IPS-15b (cell line): ENCODE results near the gene BRINP1.
A peak's percentile ranks its signal among the peaks of the same experiment; 100 is the strongest.
"Not testable (repeated sequence)": the region's sequence is repeated elsewhere in the genome, so short reads cannot be mapped to it uniquely, and the experiment has no call there.

Experiments used
- H3K27me3 ChIP-seq: one replicate; pipeline ENCODE4 v1.6.1; 2013; ENCODE audit warnings: low read length; ENCODE audit not compliant: control insufficient read depth, insufficient read depth
- H3K36me3 ChIP-seq: one replicate; pipeline ENCODE4 v1.6.1; 2013; ENCODE audit warnings: low read length; ENCODE audit not compliant: control insufficient read depth, insufficient read depth
- H3K4me1 ChIP-seq: one replicate; pipeline ENCODE4 v1.6.1; 2013; ENCODE audit warnings: mild to moderate bottlenecking, low read length; ENCODE audit not compliant: control insufficient read depth, insufficient read depth
- H3K4me3 ChIP-seq: one replicate; pipeline ENCODE4 v1.5.1; 2013; ENCODE audit warnings: low read depth, low read length
- H3K9ac ChIP-seq: one replicate; pipeline ENCODE4 v1.6.1; 2013; ENCODE audit warnings: low read depth, mild to moderate bottlenecking, low read length
- H3K9me3 ChIP-seq: one replicate; pipeline ENCODE4 v1.6.1; 2013; ENCODE audit warnings: mild to moderate bottlenecking, low read length; ENCODE audit not compliant: control insufficient read depth, insufficient read depth

Gene BRINP1

DNA sequence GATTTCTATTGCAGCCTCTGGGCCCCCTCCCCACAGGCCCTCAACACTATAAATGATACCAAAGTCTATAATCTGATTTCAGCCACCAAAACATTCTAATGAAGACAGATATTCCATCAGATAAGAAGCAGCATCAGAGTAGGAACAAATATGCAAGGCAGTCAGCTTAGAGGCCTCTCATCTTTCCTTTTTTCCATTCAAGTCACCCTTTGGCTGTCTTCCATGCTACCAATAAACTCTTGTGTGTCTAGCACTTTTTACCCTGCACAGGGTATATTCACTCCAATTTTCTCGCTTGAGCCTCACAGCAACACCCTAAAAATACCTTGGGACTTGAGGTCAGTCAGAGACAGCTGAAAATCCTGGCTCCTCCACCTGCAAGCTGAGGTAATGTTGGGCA, 193.7 kb downstream of the BRINP1 start:
- no peaks in the 10 kb centered on the region for H3K4me1 ChIP-seq
- H3K4me3 ChIP-seq, result no peak overlapping the region
- H3K27me3 ChIP-seq, result no peaks in the 10 kb centered on the region
- no peaks in the 10 kb centered on the region for H3K9me3 ChIP-seq
- no peaks in the 10 kb centered on the region for H3K36me3 ChIP-seq
- H3K9ac ChIP-seq, result no peak overlapping the region

GRCh38 chr9:119169222-119169621, 200.0 kb downstream of the BRINP1 start:
- H3K4me1 ChIP-seq, H3K9me3 ChIP-seq, H3K27me3 ChIP-seq, H3K36me3 ChIP-seq: not testable (repeated sequence)
- Histone ChIP-seq H3K9ac (peak overlapping the region; percentile 70), H3K4me3 (peak overlapping the region; percentile 49)

DNA sequence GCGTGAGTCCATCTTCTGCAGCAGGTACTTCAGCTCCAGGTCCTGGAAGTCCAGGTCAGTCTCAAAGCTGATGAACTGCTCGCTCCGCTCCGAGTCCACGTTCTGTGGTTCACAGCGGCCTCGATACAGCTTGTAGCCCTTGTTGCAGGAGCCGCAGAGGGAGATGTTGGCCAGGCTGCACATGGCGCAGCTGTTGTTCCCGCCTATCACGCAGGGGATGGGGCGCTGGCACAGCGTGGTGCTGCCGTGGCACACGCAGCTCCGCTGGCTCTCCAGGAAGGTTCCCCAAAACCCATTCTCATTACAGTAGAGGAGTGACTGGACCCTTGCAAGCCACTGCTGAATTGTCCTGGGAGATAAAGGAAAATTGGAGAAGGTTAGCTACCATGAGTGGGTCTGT, 201.4 kb downstream of the BRINP1 start:
- no peaks in the 10 kb centered on the region for H3K9me3 ChIP-seq
- H3K36me3 ChIP-seq, result peaks cover 7% of the 10 kb centered on the region
- no peaks in the 10 kb centered on the region for H3K27me3 ChIP-seq
- H3K4me1 ChIP-seq, result no peaks in the 10 kb centered on the region
- H3K4me3 ChIP-seq, result no peak overlapping the region
- no peak overlapping the region for H3K9ac ChIP-seq

- Histone ChIP-seq H3K36me3 (peaks cover 7% of the 10 kb centered on the region), H3K9ac (no peak overlapping the region), H3K9me3 (no peaks in the 10 kb centered on the region), H3K27me3 (no peaks in the 10 kb centered on the region), H3K4me1 (no peaks in the 10 kb centered on the region), H3K4me3 (no peak overlapping the region)
These were observed 202.0 kb downstream of the BRINP1 start for GRCh38 chr9:119167267-119167666.

DNA sequence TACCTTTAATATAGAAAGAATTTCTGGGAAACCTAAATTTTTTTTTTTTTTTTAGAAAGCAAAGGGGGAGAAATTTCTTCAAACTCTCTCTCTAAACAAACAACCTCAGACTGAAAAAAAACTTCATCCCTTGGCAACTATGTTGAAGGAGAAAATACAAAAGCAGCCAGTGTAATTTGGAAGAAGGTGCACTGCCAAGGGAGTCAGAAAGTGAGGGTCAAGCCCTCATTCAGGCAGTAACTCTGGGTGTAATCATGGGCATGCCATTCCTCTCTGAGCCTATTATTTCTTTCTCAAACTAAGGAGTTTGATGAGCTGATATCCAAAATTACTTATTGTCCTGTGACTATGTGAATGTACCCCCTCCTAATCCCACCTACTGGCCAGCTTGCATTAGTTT, 203.1 kb downstream of the BRINP1 start:
- Histone ChIP-seq H3K9ac (no peak overlapping the region), H3K36me3 (peaks cover 7% of the 10 kb centered on the region), H3K4me3 (no peak overlapping the region), H3K27me3 (no peaks in the 10 kb centered on the region), H3K9me3 (no peaks in the 10 kb centered on the region), H3K4me1 (no peaks in the 10 kb centered on the region)

- H3K36me3 ChIP-seq, result peaks cover 7% of the 10 kb centered on the region
- H3K27me3 ChIP-seq, result no peaks in the 10 kb centered on the region
- H3K9me3 ChIP-seq, result no peaks in the 10 kb centered on the region
- no peak overlapping the region for H3K4me3 ChIP-seq
- no peaks in the 10 kb centered on the region for H3K4me1 ChIP-seq
- H3K9ac ChIP-seq, result no peak overlapping the region
These were observed 204.1 kb downstream of the BRINP1 start for GRCh38 chr9:119165131-119165530.

DNA sequence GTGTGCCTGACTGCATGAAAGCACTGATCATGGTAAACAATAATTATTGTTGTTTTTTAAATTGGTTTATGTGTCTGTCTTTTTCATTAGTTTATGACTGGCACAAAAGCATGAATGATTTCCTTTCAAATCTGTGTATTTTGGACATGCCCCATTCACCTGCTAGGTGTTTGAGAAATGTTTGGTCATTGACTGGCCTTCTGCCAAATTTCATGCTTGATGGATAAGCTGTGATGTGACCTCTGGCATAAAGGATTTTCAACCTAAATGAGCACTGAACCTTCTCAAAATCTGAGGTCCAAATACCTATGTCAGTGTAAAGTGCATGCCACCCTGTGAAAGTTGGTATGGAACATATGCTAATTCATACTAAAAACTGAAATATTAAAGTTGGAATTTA, 204.5 kb downstream of the BRINP1 start:
- Histone ChIP-seq H3K36me3 (peaks cover 7% of the 10 kb centered on the region), H3K9ac (no peak overlapping the region)

DNA sequence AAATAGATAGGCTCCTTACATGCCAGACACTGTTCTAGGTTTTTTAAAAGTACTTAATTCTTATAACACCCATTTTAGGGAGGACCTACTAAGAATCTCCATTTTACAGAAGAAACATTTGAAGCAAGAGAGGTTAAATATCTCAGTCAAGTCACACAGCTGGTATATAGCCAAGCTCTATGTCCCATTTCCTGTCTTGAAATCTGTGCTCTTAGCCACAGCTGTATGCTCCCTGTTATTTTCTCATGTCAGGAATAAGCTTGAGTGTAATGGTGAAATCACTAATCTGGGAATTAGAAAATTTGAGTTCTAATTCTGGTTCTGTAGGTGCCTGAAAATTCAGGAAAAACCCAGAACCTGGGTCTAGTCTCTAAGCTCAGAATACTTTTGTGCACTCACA, 208.7 kb downstream of the BRINP1 start:
- no peaks in the 10 kb centered on the region for H3K9me3 ChIP-seq
- H3K36me3 ChIP-seq, result no peaks in the 10 kb centered on the region
- no peaks in the 10 kb centered on the region for H3K27me3 ChIP-seq
- H3K4me1 ChIP-seq, result no peaks in the 10 kb centered on the region
- H3K9ac ChIP-seq, result no peak overlapping the region
- no peak overlapping the region for H3K4me3 ChIP-seq

More for the DNA sequence above, 204.5 kb downstream of the BRINP1 start:
- H3K4me3 ChIP-seq, result no peak overlapping the region
- no peaks in the 10 kb centered on the region for H3K9me3 ChIP-seq
- H3K4me1 ChIP-seq, result no peaks in the 10 kb centered on the region
- no peaks in the 10 kb centered on the region for H3K27me3 ChIP-seq

GRCh38 chr9:119159386-119159785, 209.8 kb downstream of the BRINP1 start:
- Histone ChIP-seq H3K27me3 (no peaks in the 10 kb centered on the region), H3K9ac (no peak overlapping the region), H3K9me3 (no peaks in the 10 kb centered on the region), H3K4me3 (no peak overlapping the region), H3K4me1 (no peaks in the 10 kb centered on the region), H3K36me3 (no peaks in the 10 kb centered on the region)

DNA sequence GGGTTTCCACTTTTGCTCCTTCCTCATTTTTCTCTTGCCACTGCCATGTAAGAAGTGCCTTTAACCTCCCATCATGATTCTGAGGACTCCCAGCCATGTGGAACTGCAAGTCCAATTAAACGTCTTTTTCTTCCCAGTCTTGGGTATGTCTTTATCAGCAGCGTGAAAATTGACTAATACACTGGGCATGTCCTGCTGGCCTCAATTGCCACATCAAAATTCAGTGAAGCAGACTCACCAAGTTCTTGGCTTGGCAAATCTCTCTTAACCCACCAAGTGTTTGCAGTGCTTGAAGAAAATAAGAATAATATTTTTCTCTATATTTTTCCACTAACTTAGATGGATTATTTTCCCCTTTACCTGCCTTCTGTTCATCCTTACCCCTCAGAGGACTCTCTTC, 212.0 kb downstream of the BRINP1 start:
- H3K4me1 ChIP-seq, result no peaks in the 10 kb centered on the region
- H3K4me3 ChIP-seq, result no peak overlapping the region
- no peaks in the 10 kb centered on the region for H3K9me3 ChIP-seq
- no peaks in the 10 kb centered on the region for H3K36me3 ChIP-seq
- H3K27me3 ChIP-seq, result no peaks in the 10 kb centered on the region
- H3K9ac ChIP-seq, result no peak overlapping the region

- no peaks in the 10 kb centered on the region for H3K27me3 ChIP-seq
- H3K4me1 ChIP-seq, result no peaks in the 10 kb centered on the region
- no peaks in the 10 kb centered on the region for H3K9me3 ChIP-seq
- H3K4me3 ChIP-seq, result no peak overlapping the region
- no peaks in the 10 kb centered on the region for H3K36me3 ChIP-seq
- no peak overlapping the region for H3K9ac ChIP-seq
These were observed 212.9 kb downstream of the BRINP1 start for GRCh38 chr9:119156354-119156753.

GRCh38 chr9:119154527-119154926, 214.7 kb downstream of the BRINP1 start:
- no peaks in the 10 kb centered on the region for H3K9me3 ChIP-seq

GRCh38 chr9:119153402-119153801, 215.8 kb downstream of the BRINP1 start:
- Histone ChIP-seq H3K9me3 (no peaks in the 10 kb centered on the region), H3K9ac (no peak overlapping the region), H3K27me3 (no peaks in the 10 kb centered on the region), H3K4me3 (no peak overlapping the region), H3K4me1 (peaks cover 2% of the 10 kb centered on the region), H3K36me3 (no peaks in the 10 kb centered on the region)

More at GRCh38 chr9:119154527-119154926, 214.7 kb downstream of the BRINP1 start:
- no peaks in the 10 kb centered on the region for H3K4me1 ChIP-seq
- H3K9ac ChIP-seq, result no peak overlapping the region
- H3K27me3 ChIP-seq, result no peaks in the 10 kb centered on the region
- H3K36me3 ChIP-seq, result no peaks in the 10 kb centered on the region
- no peak overlapping the region for H3K4me3 ChIP-seq
